Endothelial cell of umbilical vein (primary cell): ENCODE measurements around the gene GALNT2. TPM values are rescaled to one million over a fixed set of nuclear protein-coding genes. Genes with fewer than 3 reads are reported as not detected.

Source experiments
- BruUV-seq: library from RNA; stranded (reverse); fragments of 400-500 nt; replicated peaks from 2 replicates; lab custom pipeline; 2021; lab: Mats Ljungman, UMichigan
- CTCF ChIA-PET: fragments of 300-600, 350-600 bp; sonication (Branson Sonifier 250); formaldehyde crosslinking; loops from one replicate; lab custom pipeline; 2021; ENCODE audit warnings: antibody characterized with exemption, inconsistent platforms; lab: Charles Lee
- POLR2A ChIA-PET: fragments of 300-600, 350-600 bp; sonication (Branson Sonifier 250); formaldehyde crosslinking; loops from one replicate; lab custom pipeline; 2021; ENCODE audit warnings: antibody characterized with exemption, inconsistent platforms; lab: Charles Lee
- DNase-seq: peaks from one replicate; pipeline ENCODE4 v3.0.0-alpha.2; 2011; ENCODE audit warnings: low read depth, low spot score
- FAIRE-seq: peaks from 2 replicates; lab custom pipeline; 2011; peaks lifted over from hg19 to GRCh38; lab: Jason Lieb, UNC
- H2AFZ ChIP-seq: 2 replicates; pipeline ENCODE4 v1.6.0; 2012; ENCODE audit warnings: low read depth, low read length, control low read depth, inconsistent platforms
- H3K27ac ChIP-seq: 2 replicates; pipeline ENCODE4 v1.5.1; 2011; ENCODE audit warnings: low read depth, mild to moderate bottlenecking, control low read depth, low read length, moderate library complexity; ENCODE audit not compliant: insufficient read depth
- H3K27me3 ChIP-seq, 2 experiments: 2 replicates each; pipeline versions ENCODE4 v1.6.0 to v1.6.1; 2011; ENCODE audit warnings: low read length in 2 of 2, mixed read lengths in 1 of 2; ENCODE audit not compliant: control insufficient read depth in 2 of 2, insufficient read depth in 2 of 2
- H3K36me3 ChIP-seq, 2 experiments: 2 replicates in 1 of 2; 3 replicates in 1 of 2; pipeline ENCODE4 v1.5.1; 2011; ENCODE audit warnings: low read length in 2 of 2, mild to moderate bottlenecking in 1 of 2, moderate library complexity in 1 of 2; ENCODE audit not compliant: control insufficient read depth in 2 of 2, insufficient read depth in 2 of 2; ENCODE audit errors: extremely low read depth in 1 of 2
- H3K4me1 ChIP-seq: 3 replicates; pipeline ENCODE4 v1.5.1; 2011; ENCODE audit warnings: mild to moderate bottlenecking, low read length; ENCODE audit not compliant: control insufficient read depth, insufficient read depth; ENCODE audit errors: extremely low read depth
- H3K4me2 ChIP-seq: 2 replicates; pipeline ENCODE4 v1.6.1; 2011; ENCODE audit warnings: low read length, control low read depth, mixed read lengths; ENCODE audit not compliant: insufficient read depth
- H3K4me3 ChIP-seq, 3 experiments: fragments of 200-600 bp in 1 of 3; sonication (generic), shearing (Covaris generic) in 1 of 3; replicated peaks in 1 of 3; 2 replicates each; pipeline ENCODE4 v1.5.1; 2011 to 2016; ENCODE audit warnings: control low read depth in 3 of 3, low read length in 3 of 3, mild to moderate bottlenecking in 2 of 3, inconsistent platforms in 1 of 3, low read depth in 1 of 3, moderate library complexity in 1 of 3; ENCODE audit not compliant: insufficient read depth in 1 of 3
- H3K79me2 ChIP-seq: 2 replicates; pipeline ENCODE4 v1.6.0; 2012; ENCODE audit warnings: low read length, inconsistent platforms; ENCODE audit not compliant: control insufficient read depth, insufficient read depth
- H3K9ac ChIP-seq: replicated peaks from 2 replicates; pipeline ENCODE3; 2011; ENCODE audit warnings: low read length, control low read depth; ENCODE audit not compliant: insufficient read depth; ENCODE audit errors: extremely low read depth
- H3K9me1 ChIP-seq: replicated peaks from 3 replicates; pipeline ENCODE4 v1.6.0; 2011; ENCODE audit warnings: mild to moderate bottlenecking, low read length; ENCODE audit not compliant: control insufficient read depth, insufficient read depth; ENCODE audit errors: extremely low read depth
- H3K9me3 ChIP-seq: replicated peaks from 2 replicates; pipeline ENCODE4 v1.5.1; 2012; ENCODE audit warnings: low read length, inconsistent platforms; ENCODE audit not compliant: control insufficient read depth, insufficient read depth
- H4K20me1 ChIP-seq: replicated peaks from 2 replicates; pipeline ENCODE3; 2011; ENCODE audit warnings: mild to moderate bottlenecking, low read length; ENCODE audit not compliant: control insufficient read depth, insufficient read depth; ENCODE audit errors: extremely low read depth
- CTCF ChIP-seq, 2 donors: IDR thresholded peaks; 1 replicate in 1 of 2; 2 replicates in 1 of 2; pipeline ENCODE4 v1.5.1; 2011; ENCODE audit warnings: low read length in 2 of 2, mild to moderate bottlenecking in 2 of 2, moderate library complexity in 2 of 2, control low read depth in 1 of 2, inconsistent platforms in 1 of 2, low read depth in 1 of 2; ENCODE audit not compliant: insufficient read depth in 1 of 2; ENCODE audit errors: extremely low read depth in 1 of 2
- EZH2 ChIP-seq: IDR thresholded peaks from 2 replicates; pipeline ENCODE4 v1.6.1; 2012; ENCODE audit warnings: borderline replicate concordance, low read depth, mild to moderate bottlenecking, moderate library complexity, low read length, inconsistent platforms; ENCODE audit not compliant: severe bottlenecking
- FOS ChIP-seq: IDR thresholded peaks from 2 replicates; pipeline ENCODE4 v1.6.1; 2011; ENCODE audit warnings: mild to moderate bottlenecking, low read length, moderate library complexity, borderline replicate concordance; ENCODE audit not compliant: insufficient read depth
- GATA2 ChIP-seq: IDR thresholded peaks from 2 replicates; pipeline ENCODE4 v1.7.0; 2011; ENCODE audit warnings: low read depth, mild to moderate bottlenecking, moderate library complexity, mixed read lengths, low read length; ENCODE audit not compliant: insufficient read length, insufficient read depth
- JUN ChIP-seq: IDR thresholded peaks from 2 replicates; pipeline ENCODE4 v1.6.1; 2011; ENCODE audit warnings: borderline replicate concordance, low read depth; ENCODE audit not compliant: insufficient read length, insufficient read depth
- MYC ChIP-seq: IDR thresholded peaks from one replicate; pipeline ENCODE4 v1.6.1; 2011; ENCODE audit warnings: mild to moderate bottlenecking, low read depth, low read length
- POLR2A ChIP-seq: IDR thresholded peaks from 2 replicates; pipeline ENCODE4 v1.6.1; 2012; ENCODE audit warnings: low read depth, mild to moderate bottlenecking, control low read depth, low read length
- POLR2AphosphoS5 ChIP-seq: IDR thresholded peaks from 2 replicates; pipeline ENCODE4 v1.6.1; 2012; ENCODE audit warnings: low read depth, mild to moderate bottlenecking, control low read depth, low read length, moderate library complexity; ENCODE audit not compliant: insufficient read depth
- dilution Hi-C: fragments of 300-500 bp; cut with MboI; formaldehyde crosslinking; loops from one replicate; pipeline ENCODE4 v1.15.0; 2019; ENCODE audit warnings: low sequenced_read_pairs; ENCODE audit not compliant: extremely low pct_ligation_motif_present
- intact Hi-C: fragments of 100-400 bp; cut with micrococcal nuclease; formaldehyde crosslinking; loops from one replicate; pipeline ENCODE4 v1.10.0; 2022
- polyA plus RNA-seq, 4 experiments: library from polyadenylated mRNA; depleted of rRNA in 3 of 4; stranded (reverse) in 3 of 4; unstranded in 1 of 4; fragments of >200 nt; gene quantifications; 2 replicates each; pipeline versions ENCODE4 v1.2.1 to v1.2.3, GENCODE V29; 2011 to 2012; ENCODE audit warnings: missing spikeins in 1 of 4
- total RNA-seq: library from RNA; stranded (reverse); gene quantifications from 2 replicates; pipeline ENCODE4 v1.2.3, GENCODE V29; 2021
- TF ChIP-seq, protein P1 (sequence below): IDR thresholded peaks from 2 replicates; pipeline ENCODE4 v1.6.1; 2011; ENCODE audit not compliant: insufficient read depth, insufficient read length

The GALNT2 gene
- total and polyA plus RNA-seq, 2 donors (not counting 3 experiments of a cell fraction or from before 2014, with no cell fraction given) = 56.3 to 77.5 TPM

DNA sequence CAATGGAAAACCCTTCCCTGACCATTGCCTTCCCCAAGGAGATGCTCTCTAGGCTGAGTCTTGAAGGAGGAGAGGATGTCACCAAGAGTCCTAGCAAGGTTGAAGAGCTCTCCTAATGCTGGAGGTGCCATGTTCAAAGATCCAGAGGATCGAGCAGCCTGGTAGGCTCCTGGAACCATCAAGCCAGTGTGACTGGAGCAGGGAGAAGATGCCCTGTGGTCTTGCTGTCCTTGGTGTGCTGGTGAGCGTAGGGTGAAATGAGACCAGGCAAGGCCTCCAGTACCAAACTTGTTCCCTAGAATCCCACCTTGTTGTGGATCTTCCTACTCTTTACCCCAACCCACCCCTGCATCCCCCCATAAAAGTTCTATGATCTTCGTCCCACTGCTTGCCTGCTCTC lies 46.6 kb upstream of the GALNT2 start:
- Histone ChIP-seq H2AFZ (no peak overlapping the region), H3K79me2 (no peaks in the 10 kb centered on the region), H3K36me3 (no peaks in the 10 kb centered on the region), H3K4me2 (no peak overlapping the region), H3K9me1 (no peaks in the 10 kb centered on the region), H3K4me1 (no peaks in the 10 kb centered on the region), H3K9me3 (no peaks in the 10 kb centered on the region), H3K27me3 (peaks cover 0 to 2% of the 10 kb centered on the region in 2 experiments), H4K20me1 (no peaks in the 10 kb centered on the region), H3K27ac (no peak overlapping the region), H3K4me3 (no peak overlapping the region), H3K9ac (no peak overlapping the region)
- CTCF ChIA-PET = interaction anchor here (1.5 kb wide), 1 partner anchor 22 kb away, joined by 4 read pairs; no protein-coding TSS in a partner anchor
- TF ChIP-seq EZH2 (no peak), JUN (no peak), GATA2 (no peak), POLR2A (no peak), FOS (no peak), CTCF (IDR thresholded peaks at IDR 0.05; ENCODE audit: extremely low read depth in 1 of 2, insufficient read depth in 1 of 2, low read depth in 1 of 2, low read length in 2 of 2) (no peak), POLR2AphosphoS5 (no peak), MYC (no peak)
- TF ChIP-seq, protein P1, sequence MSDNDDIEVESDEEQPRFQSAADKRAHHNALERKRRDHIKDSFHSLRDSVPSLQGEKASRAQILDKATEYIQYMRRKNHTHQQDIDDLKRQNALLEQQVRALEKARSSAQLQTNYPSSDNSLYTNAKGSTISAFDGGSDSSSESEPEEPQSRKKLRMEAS = no peak
- FAIRE-seq (no peak), DNase-seq (no peak)
- POLR2A ChIA-PET = no interaction called here
- dilution Hi-C loops = no loop called here
- intact Hi-C loops = no loop called here
- no TSS peak for BruUV-seq
